K562 (cell line): ENCODE measurements around the gene ENTPD8. TPM values are rescaled to one million over a fixed set of nuclear protein-coding genes. Genes with fewer than 3 reads are reported as not detected.

ENCODE experiments used
- ATAC-seq: fragments of 200-7000 bp; cut with Tn5 transposase; 3 replicates; pipeline ENCODE4 v1.9.1; 2020; ENCODE audit warnings: moderate library complexity
- Bru-seq: library from RNA; stranded (reverse); fragments of 400-500 nt; gene quantifications from one replicate; lab custom pipeline; 2021; lab: Mats Ljungman, UMichigan
- BruChase-seq, 2 experiments: library from RNA; stranded (reverse); fragments of 400-500 nt; gene quantifications; one replicate each; lab custom pipeline; 2021; lab: Mats Ljungman, UMichigan
- BruUV-seq: library from RNA; stranded (reverse); fragments of 400-500 nt; replicated peaks from 2 replicates; lab custom pipeline; 2021; lab: Mats Ljungman, UMichigan
- CTCF ChIA-PET: fragments of 300-600 bp; formaldehyde crosslinking; extraction: SDS; loops from one replicate; lab custom pipeline; 2021; ENCODE audit warnings: low intra/inter-chr PET ratio; lab: Yijun Ruan, JAX
- POLR2A ChIA-PET: fragments of 300-600, 350-650 bp; sonication (Branson Sonifier 250); formaldehyde crosslinking; extraction: SDS; loops from one replicate; lab custom pipeline; 2021; ENCODE audit warnings: antibody characterized with exemption, inconsistent platforms; lab: Yijun Ruan, JAX
- DNase-seq, 4 experiments: peaks; one replicate each; pipeline versions ENCODE4 v3.0.0 to v3.0.0-alpha.2; 2011 to 2018; ENCODE audit warnings: low spot score in 3 of 4, mixed read lengths in 3 of 4; ENCODE audit errors: extremely low read depth in 1 of 4
- FAIRE-seq: peaks from 2 replicates; lab custom pipeline; 2011; peaks lifted over from hg19 to GRCh38; lab: Jason Lieb, UNC
- H2AFZ ChIP-seq: 2 replicates; pipeline ENCODE4 v1.6.0; 2011; ENCODE audit warnings: low read depth, low read length, control low read depth, inconsistent platforms
- H3K27ac ChIP-seq: fragments of 200-600 bp; 3 replicates; pipeline ENCODE4 v1.8.0; 2011; ENCODE audit warnings: low read depth, mild to moderate bottlenecking, control low read depth, inconsistent platforms, low read length, moderate library complexity, mixed read lengths; ENCODE audit errors: extremely low read depth
- H3K27me3 ChIP-seq, 2 experiments: fragments of 300-600 bp in 1 of 2; 2 replicates in 1 of 2; 3 replicates in 1 of 2; pipeline versions ENCODE4 v1.6.0 to v1.8.0; 2011; ENCODE audit warnings: inconsistent platforms in 2 of 2, low read length in 2 of 2, mild to moderate bottlenecking in 1 of 2, mixed read lengths in 1 of 2, moderate library complexity in 1 of 2; ENCODE audit not compliant: control insufficient read depth in 2 of 2, insufficient read depth in 2 of 2
- H3K36me3 ChIP-seq: fragments of 300-600 bp; 3 replicates; pipeline ENCODE4 v1.8.0; 2011; ENCODE audit warnings: mild to moderate bottlenecking, low read length, inconsistent platforms; ENCODE audit not compliant: control insufficient read depth, insufficient read depth
- H3K4me1 ChIP-seq, 2 experiments: fragments of 200-600 bp in 1 of 2; replicated peaks in 1 of 2; 2 replicates in 1 of 2; 3 replicates in 1 of 2; pipeline versions ENCODE4 v1.5.1 to v1.8.0; 2011; ENCODE audit warnings: inconsistent platforms in 2 of 2, low read length in 2 of 2, mild to moderate bottlenecking in 1 of 2, mixed read lengths in 1 of 2, moderate library complexity in 1 of 2; ENCODE audit not compliant: control insufficient read depth in 2 of 2, insufficient read depth in 2 of 2
- H3K4me2 ChIP-seq: 2 replicates; pipeline ENCODE4 v1.6.1; 2011; ENCODE audit warnings: low read length, control low read depth, inconsistent platforms, mixed read lengths; ENCODE audit not compliant: insufficient read depth
- H3K4me3 ChIP-seq: fragments of 200-600 bp; sonication (generic), shearing (Covaris generic); 2 replicates; pipeline ENCODE4 v1.5.1; 2016; ENCODE audit warnings: control low read depth, inconsistent platforms
- H3K79me2 ChIP-seq: fragments of 200-600 bp; 3 replicates; pipeline ENCODE4 v1.8.0; 2011; ENCODE audit warnings: low read length, inconsistent platforms; ENCODE audit not compliant: control insufficient read depth, insufficient read depth
- H3K9ac ChIP-seq, 2 experiments: 2 replicates each; pipeline versions ENCODE4 v1.6.0 to v1.6.1; 2011; ENCODE audit warnings: low read depth in 2 of 2, low read length in 2 of 2, control low read depth in 1 of 2, inconsistent platforms in 1 of 2, mild to moderate bottlenecking in 1 of 2, mixed read lengths in 1 of 2; ENCODE audit not compliant: insufficient read depth in 1 of 2
- H3K9me1 ChIP-seq: one replicate; pipeline ENCODE4 v1.6.0; 2011; ENCODE audit warnings: inconsistent platforms, mild to moderate bottlenecking, low read length, moderate library complexity; ENCODE audit not compliant: control insufficient read depth, insufficient read depth
- H3K9me3 ChIP-seq: replicated peaks from 2 replicates; pipeline ENCODE4 v1.5.1; 2011; ENCODE audit warnings: low read depth, low read length, inconsistent platforms; ENCODE audit not compliant: control insufficient read depth, insufficient read depth
- H4K20me1 ChIP-seq: replicated peaks from 2 replicates; pipeline ENCODE4 v1.6.1; 2011; ENCODE audit warnings: low read length, inconsistent platforms, mixed read lengths; ENCODE audit not compliant: control insufficient read depth, insufficient read depth
- CXXC5 ChIP-seq: fragments of 250-450 bp; sonication (Bioruptor Pico); IDR thresholded peaks from 2 replicates; pipeline ENCODE4 v1.8.0; 2022; ENCODE audit warnings: inconsistent platforms, mild to moderate bottlenecking, moderate library complexity
- ERF ChIP-seq: fragments of 450-650 bp; formaldehyde crosslinking; IDR thresholded peaks from 2 replicates; pipeline ENCODE4 v1.4.0; 2020; ENCODE audit warnings: mild to moderate bottlenecking, mixed read lengths
- POLR2H ChIP-seq: IDR thresholded peaks from 2 replicates; pipeline ENCODE4 v1.6.1; 2016; ENCODE audit warnings: missing genetic modification characterization, low read depth, mild to moderate bottlenecking, control low read depth, missing compliant biosample characterization, moderate library complexity
- RB1 ChIP-seq: fragments of 450-650 bp; IDR thresholded peaks from 2 replicates; pipeline ENCODE4 v1.6.1; 2017; ENCODE audit warnings: low read depth, mild to moderate bottlenecking
- SP1 ChIP-seq: sonication (generic); formaldehyde crosslinking; IDR thresholded peaks from 2 replicates; pipeline ENCODE4 v1.8.1; 2022; ENCODE audit warnings: mild to moderate bottlenecking, missing genetic modification reagents
- WGBS: fragments of 100-300 bp; shearing (Covaris generic); methylation state at CpG from one replicate; pipeline ENCODE4 v1.1.6; 2016; ENCODE audit warnings: low coverage, mixed read lengths; ENCODE audit not compliant: insufficient coverage; ENCODE audit errors: missing lambda C conversion rate; 5-methylcytosine and 5-hydroxymethylcytosine counted together
- in situ Hi-C: fragments of 300-500 bp; cut with MboI; formaldehyde crosslinking; loops from 4 replicates; pipeline ENCODE4 v1.15.0; 2018; ENCODE audit warnings: inconsistent platforms, mixed read lengths
- intact Hi-C: fragments of 100-400 bp; cut with micrococcal nuclease; formaldehyde crosslinking; loops from 2 replicates; pipeline ENCODE4 v1.14.2; 2022
- long read RNA-seq, 3 experiments: library from polyadenylated mRNA in 2 of 3; library from RNA in 1 of 3; unstranded in 2 of 3; stranded (forward) in 1 of 3; transcript quantifications; one replicate each; pipeline ENCODE4 v2.0.0, GENCODE V29; 2019 to 2022
- polyA minus RNA-seq, 3 experiments: library from RNA; depleted of rRNA, polyadenylated mRNA; stranded (reverse); fragments of >200 nt; gene quantifications; 2 replicates each; pipeline ENCODE4 v1.2.3, GENCODE V29; 2011
- polyA plus RNA-seq, 8 experiments: library from polyadenylated mRNA; depleted of rRNA in 4 of 8; stranded (reverse) in 5 of 8; unstranded in 3 of 8; fragments of >200 nt; fragmentation: Nextera tagmentation in 2 of 8; fragmentation: Illumina TruSeq in 1 of 8; extraction: Ambion mirVana in 2 of 8; extraction: Trizol in 1 of 8; gene quantifications; 2 replicates each; pipeline versions ENCODE4 v1.2.1 to v1.2.3, GENCODE V29; 2011 to 2014; ENCODE audit warnings: inconsistent platforms in 1 of 8, missing spikeins in 1 of 8
- total RNA-seq, 7 experiments: library from RNA; depleted of rRNA in 6 of 7; stranded (reverse); fragments of >200 nt in 6 of 7; fragmentation: Illumina TruSeq in 2 of 7; extraction: Trizol in 2 of 7; gene quantifications; 2 replicates each; pipeline versions ENCODE4 v1.2.1 to v1.2.3, GENCODE V29; 2011 to 2021; ENCODE audit warnings: low replicate concordance in 1 of 7
- TF ChIP-seq, protein P1 (sequence below): fragments of 250-450 bp; sonication (Bioruptor Pico); IDR thresholded peaks from 2 replicates; pipeline ENCODE4 v1.5.0; 2021; ENCODE audit warnings: mild to moderate bottlenecking, borderline replicate concordance
- TF ChIP-seq, protein P2 (sequence below): fragments of 450-650 bp; conservative IDR thresholded peaks from 2 replicates; pipeline ENCODE4 v1.6.1; 2016; ENCODE audit warnings: missing genetic modification characterization, low read depth, mild to moderate bottlenecking, control low read depth, missing compliant biosample characterization
- TF ChIP-seq, protein P3 (sequence below): sonication (generic); formaldehyde crosslinking; IDR thresholded peaks from 2 replicates; pipeline ENCODE4 v1.8.0; 2022; ENCODE audit warnings: missing genetic modification reagents, mild to moderate bottlenecking, moderate library complexity, borderline replicate concordance

The ENTPD8 gene, protein sequence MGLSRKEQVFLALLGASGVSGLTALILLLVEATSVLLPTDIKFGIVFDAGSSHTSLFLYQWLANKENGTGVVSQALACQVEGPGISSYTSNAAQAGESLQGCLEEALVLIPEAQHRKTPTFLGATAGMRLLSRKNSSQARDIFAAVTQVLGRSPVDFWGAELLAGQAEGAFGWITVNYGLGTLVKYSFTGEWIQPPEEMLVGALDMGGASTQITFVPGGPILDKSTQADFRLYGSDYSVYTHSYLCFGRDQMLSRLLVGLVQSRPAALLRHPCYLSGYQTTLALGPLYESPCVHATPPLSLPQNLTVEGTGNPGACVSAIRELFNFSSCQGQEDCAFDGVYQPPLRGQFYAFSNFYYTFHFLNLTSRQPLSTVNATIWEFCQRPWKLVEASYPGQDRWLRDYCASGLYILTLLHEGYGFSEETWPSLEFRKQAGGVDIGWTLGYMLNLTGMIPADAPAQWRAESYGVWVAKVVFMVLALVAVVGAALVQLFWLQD
- 0.23 and 0.67 TPM in 2 replicates for total RNA-seq (2011; cell fraction: chromatin; rRNA removed; ENCODE audit: low replicate concordance)
- 0.50 and 0.53 TPM in 2 replicates for total RNA-seq (2011; cell fraction: nucleolus; rRNA removed)
- 0.22 TPM in 1 of 2 replicates, not detected in the other for total RNA-seq (2011; cell fraction: nucleoplasm; rRNA removed)
- 0.16 and 0.27 TPM in 2 replicates for total RNA-seq (2014; rRNA removed)
- total RNA-seq (2014; rRNA removed; fragmentation: Illumina TruSeq; extraction: Trizol), result not detected in 2 replicates
- 0.08 TPM in 1 of 2 replicates, not detected in the other for total RNA-seq (2015; rRNA removed; fragmentation: Illumina TruSeq; extraction: Trizol)
- total RNA-seq (2021), result 0.13 and 0.18 TPM in 2 replicates
- 0.06 and 0.11 TPM in 2 replicates for polyA plus RNA-seq (2011; rRNA removed)
- 0.04 and 0.27 TPM in 2 replicates for polyA plus RNA-seq (2011; cell fraction: cytosol; rRNA removed)
- polyA plus RNA-seq (2011; cell fraction: nucleus; rRNA removed), result 0.63 and 1.0 TPM in 2 replicates
- 0.12 and 0.16 TPM in 2 replicates for polyA plus RNA-seq (2012)
- polyA plus RNA-seq (2014; fragmentation: Illumina TruSeq; extraction: Trizol), result 0.07 TPM in 1 of 2 replicates, not detected in the other
- polyA plus RNA-seq (2014; fragmentation: Nextera tagmentation; extraction: Ambion mirVana), result not detected
- polyA plus RNA-seq (2014; rRNA removed), result 0.20 TPM in 1 of 2 replicates, not detected in the other
- not detected in 2 replicates for polyA minus RNA-seq (2011; rRNA and poly(A)+ RNA removed)
- polyA minus RNA-seq (2011; cell fraction: cytosol; rRNA and poly(A)+ RNA removed), result not detected in 2 replicates
- polyA minus RNA-seq (2011; cell fraction: nucleus; rRNA and poly(A)+ RNA removed), result 0.13 and 0.22 TPM in 2 replicates
- percentile 24 among the genes with signal in this experiment for Bru-seq, nascent RNA
- percentile 11 among the genes with signal in this experiment for BruChase-seq, experiment 1, labeled RNA remaining after a 2-hour chase
- BruChase-seq, experiment 2, labeled RNA remaining after a 6-hour chase, result percentile 11 among the genes with signal in this experiment
- long read RNA-seq, experiment 1, result 0 reads
- long read RNA-seq, experiment 2, result 0 reads
- long read RNA-seq, experiment 3, result 0 reads

GRCh38 chr9:137441289-137441934 lies at the start of gene ENTPD8:
Gene ENTPD8 (minus strand): TSS chr9:137441357. CDS start chr9:137438285, 3,072 bp downstream.
- Histone ChIP-seq H3K9me3 (no peaks in the 10 kb centered on the region), H3K4me1 (peaks cover 10 to 49% of the 10 kb centered on the region in 2 experiments), H3K4me3 (peak within 1 kb of the TSS; percentile 47), H3K4me2 (peak within 1 kb of the TSS; percentile 58; the same call in 1 of the 2 replicates), H3K27ac (no peak within 1 kb of the TSS), H3K36me3 (no peaks in the 10 kb centered on the region), H3K27me3 (no peaks in the 10 kb centered on the region), H2AFZ (no peak within 1 kb of the TSS), H3K9me1 (no peaks in the 10 kb centered on the region), H3K9ac (peak within 1 kb of the TSS in 1 of 2 experiments; percentile 14; a peak in 2 of 4 replicates), H4K20me1 (no peaks in the 10 kb centered on the region), H3K79me2 (no peaks in the 10 kb centered on the region)
- FAIRE-seq, result no peak
- BruUV-seq, result no TSS peak
- peak; percentile 87 for ATAC-seq
- in situ Hi-C loops (no loop called here), intact Hi-C loops (loop anchor here (10.0 kb wide), 1 partner anchor 93 kb away; no protein-coding TSS in a partner anchor)
- ChIA-PET POLR2A (interaction anchor here (0.6 kb wide), 2 partner anchors 10 to 165 kb away, joined by 3 read pairs; no protein-coding TSS in a partner anchor), CTCF (no interaction called here)
- WGBS, result 2% methylated on average over 26 of the region's 62 CpGs
- DNase-seq, result peak; percentile 71 to 79 (median 76)
- TF ChIP-seq ERF (CRISPR knock-in tag) (no peak), SP1 (peak; percentile 76), POLR2H (tag) (no peak), CXXC5 (CRISPR knock-in tag) (0 out of 2 replicates have a peak, but pooled peaks have one; percentile 20), RB1 (0 out of 2 replicates have a peak, but pooled peaks have one; percentile 45)
- TF ChIP-seq, protein P1, sequence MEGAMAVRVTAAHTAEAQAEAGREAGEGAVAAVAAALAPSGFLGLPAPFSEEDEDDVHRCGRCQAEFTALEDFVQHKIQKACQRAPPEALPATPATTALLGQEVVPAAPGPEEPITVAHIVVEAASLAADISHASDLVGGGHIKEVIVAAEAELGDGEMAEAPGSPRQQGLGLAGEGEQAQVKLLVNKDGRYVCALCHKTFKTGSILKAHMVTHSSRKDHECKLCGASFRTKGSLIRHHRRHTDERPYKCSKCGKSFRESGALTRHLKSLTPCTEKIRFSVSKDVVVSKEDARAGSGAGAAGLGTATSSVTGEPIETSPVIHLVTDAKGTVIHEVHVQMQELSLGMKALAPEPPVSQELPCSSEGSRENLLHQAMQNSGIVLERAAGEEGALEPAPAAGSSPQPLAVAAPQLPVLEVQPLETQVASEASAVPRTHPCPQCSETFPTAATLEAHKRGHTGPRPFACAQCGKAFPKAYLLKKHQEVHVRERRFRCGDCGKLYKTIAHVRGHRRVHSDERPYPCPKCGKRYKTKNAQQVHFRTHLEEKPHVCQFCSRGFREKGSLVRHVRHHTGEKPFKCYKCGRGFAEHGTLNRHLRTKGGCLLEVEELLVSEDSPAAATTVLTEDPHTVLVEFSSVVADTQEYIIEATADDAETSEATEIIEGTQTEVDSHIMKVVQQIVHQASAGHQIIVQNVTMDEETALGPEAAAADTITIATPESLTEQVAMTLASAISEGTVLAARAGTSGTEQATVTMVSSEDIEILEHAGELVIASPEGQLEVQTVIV, result no peak
- TF ChIP-seq, protein P2, sequence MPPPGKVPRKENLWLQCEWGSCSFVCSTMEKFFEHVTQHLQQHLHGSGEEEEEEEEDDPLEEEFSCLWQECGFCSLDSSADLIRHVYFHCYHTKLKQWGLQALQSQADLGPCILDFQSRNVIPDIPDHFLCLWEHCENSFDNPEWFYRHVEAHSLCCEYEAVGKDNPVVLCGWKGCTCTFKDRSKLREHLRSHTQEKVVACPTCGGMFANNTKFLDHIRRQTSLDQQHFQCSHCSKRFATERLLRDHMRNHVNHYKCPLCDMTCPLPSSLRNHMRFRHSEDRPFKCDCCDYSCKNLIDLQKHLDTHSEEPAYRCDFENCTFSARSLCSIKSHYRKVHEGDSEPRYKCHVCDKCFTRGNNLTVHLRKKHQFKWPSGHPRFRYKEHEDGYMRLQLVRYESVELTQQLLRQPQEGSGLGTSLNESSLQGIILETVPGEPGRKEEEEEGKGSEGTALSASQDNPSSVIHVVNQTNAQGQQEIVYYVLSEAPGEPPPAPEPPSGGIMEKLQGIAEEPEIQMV (tag), result no peak
- TF ChIP-seq, protein P3, sequence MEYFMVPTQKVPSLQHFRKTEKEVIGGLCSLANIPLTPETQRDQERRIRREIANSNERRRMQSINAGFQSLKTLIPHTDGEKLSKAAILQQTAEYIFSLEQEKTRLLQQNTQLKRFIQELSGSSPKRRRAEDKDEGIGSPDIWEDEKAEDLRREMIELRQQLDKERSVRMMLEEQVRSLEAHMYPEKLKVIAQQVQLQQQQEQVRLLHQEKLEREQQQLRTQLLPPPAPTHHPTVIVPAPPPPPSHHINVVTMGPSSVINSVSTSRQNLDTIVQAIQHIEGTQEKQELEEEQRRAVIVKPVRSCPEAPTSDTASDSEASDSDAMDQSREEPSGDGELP (CRISPR knock-in tag), result peak; percentile 96
